Endometrium (tissue), 2 donors: ENCODE measurements around the gene DNAH10.

Source experiments
- FAIRE-seq: peaks from 2 replicates; lab custom pipeline; 2012; peaks lifted over from hg19 to GRCh38; lab: Jason Lieb, UNC
- donor health status: control.
- donor health status: control.

Gene DNAH10

GRCh38 chr12:123949770-123950165 is 187.7 kb downstream of the DNAH10 start:
- FAIRE-seq: no peak

GRCh38 chr12:123950476-123951349 is 188.6 kb downstream of the DNAH10 start:
- no peak for FAIRE-seq

GRCh38 chr12:123951467-123951866 is 189.4 kb downstream of the DNAH10 start:
- no peak for FAIRE-seq

- FAIRE-seq: no peak
Observed at GRCh38 chr12:123952037-123952436, 189.9 kb downstream of the DNAH10 start.

GRCh38 chr12:123954647-123955350 is 192.7 kb downstream of the DNAH10 start:
- FAIRE-seq: no peak

GRCh38 chr12:123956249-123956648 is 194.1 kb downstream of the DNAH10 start:
- no peak for FAIRE-seq

GRCh38 chr12:123957196-123957595 is 195.1 kb downstream of the DNAH10 start:
- FAIRE-seq: no peak

GRCh38 chr12:123958462-123958861 is 196.4 kb downstream of the DNAH10 start:
- no peak for FAIRE-seq

GRCh38 chr12:123958876-123959275 is 196.8 kb downstream of the DNAH10 start:
- FAIRE-seq: no peak

- no peak for FAIRE-seq
Observed at GRCh38 chr12:123960029-123960735, 198.1 kb downstream of the DNAH10 start.

GRCh38 chr12:123960856-123961255 is 198.8 kb downstream of the DNAH10 start:
- no peak for FAIRE-seq

- no peak for FAIRE-seq
Observed at GRCh38 chr12:123961585-123962345, 199.7 kb downstream of the DNAH10 start.

GRCh38 chr12:123962513-123962912 is 200.4 kb downstream of the DNAH10 start:
- FAIRE-seq: no peak

- FAIRE-seq: no peak
Observed at GRCh38 chr12:123963821-123964220, 201.7 kb downstream of the DNAH10 start.

GRCh38 chr12:123965382-123965781 is 203.3 kb downstream of the DNAH10 start:
- FAIRE-seq: no peak

- no peak for FAIRE-seq
Observed at GRCh38 chr12:123966596-123966995, 204.5 kb downstream of the DNAH10 start.

GRCh38 chr12:123967121-123967586 is 205.1 kb downstream of the DNAH10 start:
- FAIRE-seq: no peak

- no peak for FAIRE-seq
Observed at GRCh38 chr12:123971449-123971769, 209.3 kb downstream of the DNAH10 start.

GRCh38 chr12:123971770-123972456 is 209.8 kb downstream of the DNAH10 start:
- no peak for FAIRE-seq

GRCh38 chr12:123972457-123973401 is 210.6 kb downstream of the DNAH10 start, which contains the start of the genes CCDC92 and ZNF664:
TSS of gene CCDC92 (minus strand) at chr12:123972831. CDS start at chr12:123944305, 28,526 bp downstream.
TSS of gene ZNF664 (plus strand) at chr12:123973215. CDS start at chr12:124012145, 38,930 bp downstream.
- FAIRE-seq: no peak
